ENCODE data around the gene METTL22.

The METTL22 gene, protein sequence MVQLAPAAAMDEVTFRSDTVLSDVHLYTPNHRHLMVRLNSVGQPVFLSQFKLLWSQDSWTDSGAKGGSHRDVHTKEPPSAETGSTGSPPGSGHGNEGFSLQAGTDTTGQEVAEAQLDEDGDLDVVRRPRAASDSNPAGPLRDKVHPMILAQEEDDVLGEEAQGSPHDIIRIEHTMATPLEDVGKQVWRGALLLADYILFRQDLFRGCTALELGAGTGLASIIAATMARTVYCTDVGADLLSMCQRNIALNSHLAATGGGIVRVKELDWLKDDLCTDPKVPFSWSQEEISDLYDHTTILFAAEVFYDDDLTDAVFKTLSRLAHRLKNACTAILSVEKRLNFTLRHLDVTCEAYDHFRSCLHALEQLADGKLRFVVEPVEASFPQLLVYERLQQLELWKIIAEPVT

DNA sequence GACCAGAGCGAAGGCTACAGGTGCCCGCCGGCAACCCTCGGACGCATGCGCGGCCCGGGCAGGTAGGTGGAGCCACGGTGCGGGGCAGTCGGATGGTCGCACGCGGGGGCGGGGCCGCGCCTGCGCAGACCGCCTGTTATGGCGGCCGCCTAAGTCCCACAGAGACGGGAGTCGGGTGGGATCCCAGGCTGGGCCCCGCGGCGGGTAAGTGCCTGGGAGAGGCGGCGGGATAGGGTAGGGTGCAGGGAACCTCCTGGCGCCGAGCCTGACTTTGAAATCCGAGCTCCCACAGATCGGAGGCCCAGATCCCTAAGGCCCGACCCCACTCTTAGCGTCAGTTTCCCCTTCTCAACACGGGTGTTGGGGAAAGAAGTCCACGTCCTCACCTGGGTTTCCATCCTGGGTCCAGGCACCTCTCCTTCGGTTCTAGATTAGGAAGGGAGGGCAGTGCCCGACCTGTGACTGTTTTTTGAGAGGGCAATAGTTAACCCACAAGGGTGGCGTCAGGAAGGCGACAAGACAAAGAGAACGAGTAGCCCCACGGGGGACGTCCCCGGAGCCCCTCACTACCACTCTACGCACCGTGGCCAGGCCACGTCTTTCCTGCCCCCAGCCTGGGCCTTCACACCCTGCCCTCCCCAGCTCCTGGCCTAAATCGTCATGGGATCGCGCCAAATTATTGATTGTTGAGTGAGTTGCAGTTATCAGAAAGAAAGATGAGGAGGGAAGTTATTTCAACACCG lies at the start of gene METTL22:
METTL22 (plus strand) TSS at position 127 of the 743 bp plus-strand sequence. CDS start 3,968 bp downstream, outside the sequence.
- peaks cover 3% of the 10 kb centered on the region for H3K36me3 ChIP-seq (ENCODE audit: control insufficient read depth, insufficient read depth, low read length)
- H3K4me3 ChIP-seq (replicated peaks; ENCODE audit: low read depth, low read length) = peak within 1 kb of the TSS; percentile 97
- peak; percentile 94 for DNase-seq (ENCODE audit: extremely low read depth, insufficient read length)
- H3K27me3 ChIP-seq (replicated peaks; ENCODE audit: control insufficient read depth, insufficient read depth, low read length) = no peaks in the 10 kb centered on the region; the same call in 1 of the 2 replicates
- TF ChIP-seq, protein P1, sequence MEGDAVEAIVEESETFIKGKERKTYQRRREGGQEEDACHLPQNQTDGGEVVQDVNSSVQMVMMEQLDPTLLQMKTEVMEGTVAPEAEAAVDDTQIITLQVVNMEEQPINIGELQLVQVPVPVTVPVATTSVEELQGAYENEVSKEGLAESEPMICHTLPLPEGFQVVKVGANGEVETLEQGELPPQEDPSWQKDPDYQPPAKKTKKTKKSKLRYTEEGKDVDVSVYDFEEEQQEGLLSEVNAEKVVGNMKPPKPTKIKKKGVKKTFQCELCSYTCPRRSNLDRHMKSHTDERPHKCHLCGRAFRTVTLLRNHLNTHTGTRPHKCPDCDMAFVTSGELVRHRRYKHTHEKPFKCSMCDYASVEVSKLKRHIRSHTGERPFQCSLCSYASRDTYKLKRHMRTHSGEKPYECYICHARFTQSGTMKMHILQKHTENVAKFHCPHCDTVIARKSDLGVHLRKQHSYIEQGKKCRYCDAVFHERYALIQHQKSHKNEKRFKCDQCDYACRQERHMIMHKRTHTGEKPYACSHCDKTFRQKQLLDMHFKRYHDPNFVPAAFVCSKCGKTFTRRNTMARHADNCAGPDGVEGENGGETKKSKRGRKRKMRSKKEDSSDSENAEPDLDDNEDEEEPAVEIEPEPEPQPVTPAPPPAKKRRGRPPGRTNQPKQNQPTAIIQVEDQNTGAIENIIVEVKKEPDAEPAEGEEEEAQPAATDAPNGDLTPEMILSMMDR (IDR thresholded peaks at IDR 0.05; ENCODE audit: insufficient read depth, low read length, poor library complexity, severe bottlenecking) = no peak

DNA sequence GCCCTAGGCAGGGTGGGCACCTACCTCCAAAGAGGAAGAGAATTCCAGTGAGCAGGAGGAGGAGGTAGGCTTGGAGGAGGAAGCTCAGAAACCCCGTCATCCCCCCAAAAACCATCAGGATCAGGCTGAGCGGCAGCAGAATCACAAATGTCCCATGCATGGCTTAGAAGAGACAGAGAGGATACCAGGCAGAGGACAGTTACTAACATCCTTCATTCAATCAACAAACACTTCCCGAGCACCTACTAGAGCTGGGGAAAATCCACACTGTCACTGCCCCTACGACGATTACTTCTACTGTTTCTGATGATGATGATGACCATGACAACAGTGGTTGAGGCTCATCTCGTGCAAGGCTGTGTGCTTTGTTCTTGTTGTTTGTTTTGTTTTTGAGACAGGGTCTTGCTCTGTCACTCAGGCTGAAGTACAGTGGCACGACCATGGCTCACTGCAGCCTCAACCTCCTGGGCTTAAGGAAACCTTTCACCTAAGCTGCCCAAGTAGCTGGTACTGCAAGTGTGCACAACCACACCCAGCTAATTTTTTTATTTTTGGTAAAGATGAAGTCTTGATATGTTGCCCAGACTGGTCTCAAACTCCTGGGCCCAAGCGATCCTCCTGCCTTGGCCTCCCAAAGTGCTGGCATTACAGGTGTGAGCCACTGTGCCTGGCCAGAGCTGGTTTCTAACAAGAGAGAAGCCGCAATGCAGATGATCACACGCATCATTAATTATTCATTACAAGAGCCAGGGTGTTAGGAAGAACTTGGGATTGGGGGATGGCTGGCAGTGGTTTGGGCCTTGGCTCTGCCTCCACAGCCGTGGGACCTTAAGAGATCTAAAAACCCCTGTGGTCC lies 49.2 kb upstream of the METTL22 start:
- TF ChIP-seq, protein P1 (IDR thresholded peaks at IDR 0.05; ENCODE audit: insufficient read depth, low read length, poor library complexity, severe bottlenecking) = no peak
- H3K36me3 ChIP-seq (ENCODE audit: control insufficient read depth, insufficient read depth, low read length) = no peaks in the 10 kb centered on the region
- no peak overlapping the region for H3K4me3 ChIP-seq (replicated peaks; ENCODE audit: low read depth, low read length)
- no peaks in the 10 kb centered on the region for H3K27me3 ChIP-seq (replicated peaks; ENCODE audit: control insufficient read depth, insufficient read depth, low read length)
- no peak for DNase-seq (ENCODE audit: extremely low read depth, insufficient read length)

DNA sequence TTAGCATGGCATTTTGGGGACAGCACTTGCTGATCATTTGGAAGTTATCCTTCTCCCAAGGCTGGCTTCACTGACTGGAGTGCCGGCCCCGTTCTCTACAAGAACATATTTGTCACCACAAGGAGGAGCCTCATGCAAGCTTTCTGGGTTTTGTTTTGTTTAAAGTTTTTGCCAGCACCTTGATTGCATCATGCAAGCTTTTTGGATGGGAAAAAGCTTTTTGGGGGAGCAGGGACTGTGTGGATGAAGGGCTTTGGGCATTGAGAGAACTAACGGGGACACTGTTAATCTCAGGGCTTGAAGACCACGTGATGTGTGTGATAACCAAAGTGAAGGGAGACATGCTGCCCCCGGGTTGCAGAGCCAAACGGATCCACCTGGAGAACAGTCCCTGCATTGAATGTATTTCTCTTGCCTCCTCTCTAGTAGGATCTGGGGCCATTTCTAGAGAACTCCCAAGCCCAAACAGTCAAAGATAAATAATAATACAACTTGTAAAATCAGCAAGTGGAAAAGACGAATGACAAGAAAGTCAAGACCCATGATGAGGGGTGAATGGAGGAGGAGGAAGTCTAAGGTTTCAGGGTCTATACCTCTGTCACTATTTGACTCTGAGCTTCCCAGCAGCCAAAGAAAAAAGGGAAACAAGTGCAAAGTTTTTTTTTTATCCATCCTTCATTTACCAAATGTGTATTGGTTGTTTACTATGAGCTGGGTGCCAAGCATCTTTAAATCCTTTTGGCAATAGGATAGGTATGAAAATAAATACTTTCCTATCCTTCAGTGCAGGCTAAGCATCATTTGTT lies 48.4 kb upstream of the METTL22 start:
- Histone ChIP-seq H3K27me3 (replicated peaks; ENCODE audit: control insufficient read depth, insufficient read depth, low read length) (no peaks in the 10 kb centered on the region), H3K36me3 (ENCODE audit: control insufficient read depth, insufficient read depth, low read length) (no peaks in the 10 kb centered on the region), H3K4me3 (replicated peaks; ENCODE audit: low read depth, low read length) (no peak overlapping the region)
- DNase-seq (ENCODE audit: extremely low read depth, insufficient read length) = no peak
- TF ChIP-seq, protein P1 (IDR thresholded peaks at IDR 0.05; ENCODE audit: insufficient read depth, low read length, poor library complexity, severe bottlenecking) = peak; percentile 41

DNA sequence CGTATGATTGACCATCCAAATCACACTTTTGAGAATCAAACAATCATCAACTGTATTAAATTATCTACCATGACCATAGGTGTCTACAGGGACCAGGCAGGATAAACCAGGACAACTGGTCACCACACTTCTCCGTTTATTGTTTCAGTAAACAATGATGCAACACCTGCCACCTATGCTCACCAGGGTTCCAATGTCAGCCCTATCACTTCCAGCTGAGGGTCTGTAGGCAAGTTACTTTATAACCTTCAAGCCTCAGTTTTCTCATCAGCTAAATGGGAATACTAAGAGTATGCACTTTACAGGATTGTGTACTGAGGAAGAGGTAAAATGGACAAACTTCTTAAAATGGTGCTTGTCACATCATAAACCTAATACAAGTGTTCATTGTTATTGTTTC lies 46.1 kb upstream of the METTL22 start:
- DNase-seq (ENCODE audit: extremely low read depth, insufficient read length) = no peak
- no peak overlapping the region for H3K4me3 ChIP-seq (replicated peaks; ENCODE audit: low read depth, low read length)
- H3K36me3 ChIP-seq (ENCODE audit: control insufficient read depth, insufficient read depth, low read length) = no peaks in the 10 kb centered on the region
- H3K27me3 ChIP-seq (replicated peaks; ENCODE audit: control insufficient read depth, insufficient read depth, low read length) = no peaks in the 10 kb centered on the region
- TF ChIP-seq, protein P1 (IDR thresholded peaks at IDR 0.05; ENCODE audit: insufficient read depth, low read length, poor library complexity, severe bottlenecking) = no peak

Data from GM06990 (cell line).